WTC11 (cell line): ENCODE results near the gene AGBL4. TPM values are rescaled to one million over a fixed set of nuclear protein-coding genes. Genes with fewer than 3 reads are reported as not detected.

Experiments
- ATAC-seq: fragments of 200-7000 bp; cut with Tn5 transposase; 2 replicates; pipeline ENCODE4 v1.10.0; 2021; ENCODE audit warnings: mild to moderate bottlenecking, moderate library complexity
- CTCF ChIA-PET: fragments of 300-600 bp; sonication (Branson Sonifier 250); formaldehyde crosslinking; loops from one replicate; lab custom pipeline; 2021; ENCODE audit warnings: antibody characterized with exemption; lab: Charles Lee
- POLR2A ChIA-PET: fragments of 350-600 bp; sonication (Branson Sonifier 250); formaldehyde crosslinking; loops from one replicate; lab custom pipeline; 2021; ENCODE audit warnings: antibody characterized with exemption; lab: Charles Lee
- DNase-seq: peaks from one replicate; pipeline ENCODE4 v3.0.0; 2021; ENCODE audit warnings: low spot score
- H3K27ac Mint-ChIP-seq: 2 replicates; pipeline ENCODE4 v1.8.0; 2021; ENCODE audit warnings: mixed read lengths
- H3K27me3 Mint-ChIP-seq: 2 replicates; pipeline ENCODE4 v1.8.0; 2021; ENCODE audit warnings: low read depth, mild to moderate bottlenecking, moderate library complexity, mixed read lengths
- H3K36me3 Mint-ChIP-seq: 2 replicates; pipeline ENCODE4 v1.8.0; 2021; ENCODE audit warnings: mixed read lengths
- H3K4me1 Mint-ChIP-seq: 2 replicates; pipeline ENCODE4 v1.8.0; 2022; ENCODE audit warnings: mixed read lengths
- H3K4me3 Mint-ChIP-seq: 2 replicates; pipeline ENCODE4 v1.8.0; 2021; ENCODE audit warnings: mild to moderate bottlenecking, moderate library complexity, mixed read lengths
- H3K9me3 Mint-ChIP-seq: 2 replicates; pipeline ENCODE4 v1.8.0; 2021; ENCODE audit warnings: mixed read lengths
- AR ChIP-seq: fragments of 250-450 bp; sonication (Bioruptor Pico); IDR thresholded peaks from 2 replicates; pipeline ENCODE4 v1.9.0; 2021; ENCODE audit warnings: mild to moderate bottlenecking
- CBFB ChIP-seq: sonication (generic); formaldehyde crosslinking; IDR thresholded peaks from 2 replicates; pipeline ENCODE4 v1.8.1; 2022; ENCODE audit warnings: mild to moderate bottlenecking, low read depth, missing genetic modification reagents
- E2F5 ChIP-seq: sonication (generic); formaldehyde crosslinking; IDR thresholded peaks from 2 replicates; pipeline ENCODE4 v1.8.1; 2022; ENCODE audit warnings: mild to moderate bottlenecking, moderate library complexity, missing genetic modification reagents
- EMX1 ChIP-seq: fragments of 250-450 bp; sonication (Bioruptor Pico); IDR thresholded peaks from 2 replicates; pipeline ENCODE4 v1.8.0; 2021; ENCODE audit warnings: mild to moderate bottlenecking
- ESRRA ChIP-seq: sonication (generic); formaldehyde crosslinking; IDR thresholded peaks from 2 replicates; pipeline ENCODE4 v1.8.1; 2022; ENCODE audit warnings: mild to moderate bottlenecking, missing genetic modification reagents, borderline replicate concordance
- GTF2I ChIP-seq: fragments of 250-450 bp; sonication (Bioruptor Pico); conservative IDR thresholded peaks from 2 replicates; pipeline ENCODE4 v1.4.0; 2021; ENCODE audit warnings: mild to moderate bottlenecking
- JAZF1 ChIP-seq: fragments of 250-450 bp; sonication (Bioruptor Pico); IDR thresholded peaks from 2 replicates; pipeline ENCODE4 v1.9.0; 2021; ENCODE audit warnings: moderate library complexity, mild to moderate bottlenecking, inconsistent platforms
- KAT7 ChIP-seq: sonication (generic); formaldehyde crosslinking; IDR thresholded peaks from 2 replicates; pipeline ENCODE4 v1.8.1; 2023; ENCODE audit warnings: missing genetic modification reagents, mild to moderate bottlenecking, borderline replicate concordance
- MLX ChIP-seq: sonication (generic); formaldehyde crosslinking; IDR thresholded peaks from 2 replicates; pipeline ENCODE4 v1.8.1; 2023; ENCODE audit warnings: mild to moderate bottlenecking, missing genetic modification reagents, moderate library complexity
- PRDM15 ChIP-seq: sonication (generic); formaldehyde crosslinking; IDR thresholded peaks from 2 replicates; pipeline ENCODE4 v1.8.0; 2022; ENCODE audit warnings: missing genetic modification reagents
- SMAD3 ChIP-seq: sonication (generic); formaldehyde crosslinking; IDR thresholded peaks from 2 replicates; pipeline ENCODE4 v1.8.0; 2022; ENCODE audit warnings: missing genetic modification reagents, mild to moderate bottlenecking, borderline replicate concordance
- SMAD4 ChIP-seq: sonication (generic); formaldehyde crosslinking; IDR thresholded peaks from 2 replicates; pipeline ENCODE4 v1.8.0; 2022; ENCODE audit warnings: mild to moderate bottlenecking, missing genetic modification reagents
- STAT6 ChIP-seq: sonication (generic); formaldehyde crosslinking; conservative IDR thresholded peaks from 2 replicates; pipeline ENCODE4 v1.8.1; 2023; ENCODE audit warnings: mild to moderate bottlenecking, low read depth, missing genetic modification reagents, moderate library complexity
- TEAD4 ChIP-seq: sonication (generic); formaldehyde crosslinking; IDR thresholded peaks from 2 replicates; pipeline ENCODE4 v1.8.0; 2022; ENCODE audit warnings: mild to moderate bottlenecking, missing genetic modification reagents
- USF2 ChIP-seq: sonication (generic); formaldehyde crosslinking; IDR thresholded peaks from 2 replicates; pipeline ENCODE4 v1.8.1; 2023; ENCODE audit warnings: mild to moderate bottlenecking, missing genetic modification reagents, moderate library complexity
- ZNF138 ChIP-seq: sonication (generic); formaldehyde crosslinking; conservative IDR thresholded peaks from 2 replicates; pipeline ENCODE4 v1.8.1; 2022; ENCODE audit warnings: mild to moderate bottlenecking, moderate library complexity, missing genetic modification reagents
- ZNF317 ChIP-seq: sonication (generic); formaldehyde crosslinking; IDR thresholded peaks from 2 replicates; pipeline ENCODE4 v1.8.1; 2023; ENCODE audit warnings: low read depth, mild to moderate bottlenecking, moderate library complexity, missing genetic modification reagents, borderline replicate concordance
- ZNF396 ChIP-seq: fragments of 250-450 bp; sonication (Bioruptor Pico); IDR thresholded peaks from 2 replicates; pipeline ENCODE4 v1.8.0; 2021; ENCODE audit warnings: mild to moderate bottlenecking, moderate library complexity, borderline replicate concordance
- ZNF423 ChIP-seq: fragments of 250-450 bp; sonication (Bioruptor Pico); IDR thresholded peaks from 2 replicates; pipeline ENCODE4 v2.1.2; 2022; ENCODE audit warnings: mild to moderate bottlenecking, moderate library complexity
- total RNA-seq: library from RNA; stranded (reverse); gene quantifications from 3 replicates; pipeline ENCODE4 v1.2.3, GENCODE V29; 2021

AGBL4 gene
- total RNA-seq, 1 experiment from 2014 or later, result 0.87 TPM

- ATAC-seq, result no peak
- H3K27me3 Mint-ChIP-seq, result no peaks in the 10 kb centered on the region
- no peaks in the 10 kb centered on the region for H3K4me1 Mint-ChIP-seq
- peaks cover 44% of the 10 kb centered on the region for H3K9me3 Mint-ChIP-seq
- H3K4me3 Mint-ChIP-seq, result no peak overlapping the region
- no peaks in the 10 kb centered on the region for H3K36me3 Mint-ChIP-seq
- ChIA-PET POLR2A (no interaction called here), CTCF (no interaction called here)
- H3K27ac Mint-ChIP-seq, result no peak overlapping the region
- DNase-seq, result no peak
- TF ChIP-seq GTF2I (CRISPR knock-in tag), result no peak
Observed at GRCh38 chr1:49523764-49524163, 500.0 kb downstream of the AGBL4 start.

GRCh38 chr1:49466961-49467360, 556.8 kb downstream of the AGBL4 start:
- Mint-ChIP-seq H3K36me3 (no peaks in the 10 kb centered on the region; the same call in 1 of the 2 replicates), H3K9me3 (peaks cover 8% of the 10 kb centered on the region), H3K4me3 (no peak overlapping the region), H3K4me1 (no peaks in the 10 kb centered on the region), H3K27ac (no peak overlapping the region), H3K27me3 (no peaks in the 10 kb centered on the region; the same call in none of the 2 replicates)
- ChIA-PET CTCF (no interaction called here), POLR2A (no interaction called here)
- DNase-seq (no peak), ATAC-seq (no peak)
- TF ChIP-seq KAT7 (CRISPR knock-in tag) (no peak), ZNF317 (CRISPR knock-in tag) (no peak), ZNF396 (CRISPR knock-in tag) (no peak), GTF2I (CRISPR knock-in tag) (no peak), PRDM15 (CRISPR knock-in tag) (no peak), USF2 (CRISPR knock-in tag) (no peak), STAT6 (CRISPR knock-in tag) (no peak), E2F5 (CRISPR knock-in tag) (no peak), JAZF1 (CRISPR knock-in tag) (no peak), TEAD4 (CRISPR knock-in tag) (no peak), ZNF138 (CRISPR knock-in tag) (no peak), MLX (CRISPR knock-in tag) (no peak), AR (no peak), ZNF423 (CRISPR knock-in tag) (no peak), EMX1 (CRISPR knock-in tag) (no peak), SMAD4 (CRISPR knock-in tag) (no peak), CBFB (CRISPR knock-in tag) (no peak), SMAD3 (no peak), ESRRA (CRISPR knock-in tag) (no peak)
